Activated CD4-positive, alpha-beta T cell treated with anti-CD3 and anti-CD28 coated beads for 36 hours (primary cell): ENCODE results near the gene DNAH8. TPM values are rescaled to one million over a fixed set of nuclear protein-coding genes. Genes with fewer than 3 reads are reported as not detected.

Experiments
- ATAC-seq: fragments of 200-7000 bp; cut with Tn5 transposase; one replicate; pipeline ENCODE4 v1.10.0; 2021; ENCODE audit warnings: mild to moderate bottlenecking, moderate library complexity
- CTCF ChIA-PET: fragments of 350-600 bp; sonication (Branson Sonifier 250); formaldehyde crosslinking; loops from one replicate; lab custom pipeline; 2021; ENCODE audit warnings: antibody characterized with exemption; lab: Charles Lee
- POLR2A ChIA-PET: fragments of 350-600 bp; sonication (Branson Sonifier 250); formaldehyde crosslinking; loops from one replicate; lab custom pipeline; 2021; ENCODE audit warnings: antibody characterized with exemption, inconsistent platforms; lab: Charles Lee
- DNase-seq: peaks from one replicate; pipeline ENCODE4 v3.0.0-alpha.2; 2020
- H3K27ac Mint-ChIP-seq: one replicate; pipeline ENCODE4 v1.8.0; 2021; ENCODE audit warnings: mixed read lengths
- H3K27me3 Mint-ChIP-seq: one replicate; pipeline ENCODE4 v1.8.0; 2021; ENCODE audit warnings: mixed read lengths
- H3K36me3 Mint-ChIP-seq: one replicate; pipeline ENCODE4 v1.8.0; 2021; ENCODE audit warnings: low read depth, mixed read lengths
- H3K4me1 Mint-ChIP-seq: one replicate; pipeline ENCODE4 v1.8.0; 2021; ENCODE audit warnings: mixed read lengths
- H3K4me3 Mint-ChIP-seq: one replicate; pipeline ENCODE4 v1.8.0; 2021; ENCODE audit warnings: mild to moderate bottlenecking, moderate library complexity, mixed read lengths
- H3K9me3 Mint-ChIP-seq: one replicate; pipeline ENCODE4 v1.8.0; 2021; ENCODE audit warnings: low read depth, mixed read lengths
- intact Hi-C, 2 experiments: fragments of 100-400 bp; cut with DNase I in 1 of 2; cut with micrococcal nuclease in 1 of 2; formaldehyde crosslinking; loops; one replicate each; pipeline versions ENCODE4 v1.14.2 to v1.15.1; 2022 to 2024; cut with DNase I, micrococcal nuclease
- total RNA-seq, 2 experiments: library from RNA; stranded (reverse); gene quantifications; one replicate each; pipeline ENCODE4 v1.2.3, GENCODE V29; 2021

The DNAH8 gene
- total RNA-seq, 2 experiments from 2014 or later = 0.02 TPM; not detected in 1

DNA sequence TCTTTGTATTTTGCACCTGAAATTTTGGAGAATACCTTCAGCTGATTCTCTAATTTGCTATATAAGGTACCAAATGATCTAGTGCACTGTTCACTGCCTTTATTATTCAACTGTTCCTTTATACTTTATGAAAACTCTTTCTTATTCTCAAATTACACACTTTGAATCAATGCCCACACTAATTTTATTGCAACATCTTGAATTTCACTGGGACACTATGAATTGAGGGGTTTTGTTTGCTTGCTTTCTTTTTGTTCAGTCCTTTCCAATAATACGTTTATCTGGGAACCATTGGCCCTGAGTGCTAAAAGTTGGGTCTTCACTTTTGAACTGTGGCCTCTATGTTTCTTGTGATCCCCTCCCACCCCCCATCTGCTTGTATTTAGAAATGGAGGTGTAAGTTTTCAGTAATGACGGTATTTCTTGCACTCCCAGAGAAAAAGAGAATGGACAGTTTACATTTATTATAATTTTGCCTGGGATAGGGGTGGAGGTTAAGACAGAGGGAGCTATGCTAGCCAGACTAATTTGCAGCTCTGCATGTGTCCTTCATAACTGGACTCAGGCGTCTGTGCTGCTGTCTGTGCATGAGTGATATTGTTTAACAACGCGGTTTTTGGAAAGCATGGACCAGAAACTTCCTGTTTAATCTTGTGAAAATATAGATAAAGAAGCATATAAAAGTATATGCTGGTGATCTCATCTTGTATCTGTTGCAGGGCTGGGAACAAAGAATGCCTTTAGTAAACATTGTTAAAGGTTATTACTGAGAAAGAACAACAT, 98.1 kb downstream of the DNAH8 start:
- CTCF ChIA-PET = no interaction called here
- Mint-ChIP-seq H3K27me3 (peaks cover 31% of the 10 kb centered on the region), H3K27ac (no peak overlapping the region), H3K36me3 (no peaks in the 10 kb centered on the region), H3K9me3 (no peaks in the 10 kb centered on the region), H3K4me3 (no peak overlapping the region), H3K4me1 (no peaks in the 10 kb centered on the region)
- ATAC-seq = no peak
- DNase-seq = no peak
- intact Hi-C loops = no loop called here
- POLR2A ChIA-PET = no interaction called here

DNA sequence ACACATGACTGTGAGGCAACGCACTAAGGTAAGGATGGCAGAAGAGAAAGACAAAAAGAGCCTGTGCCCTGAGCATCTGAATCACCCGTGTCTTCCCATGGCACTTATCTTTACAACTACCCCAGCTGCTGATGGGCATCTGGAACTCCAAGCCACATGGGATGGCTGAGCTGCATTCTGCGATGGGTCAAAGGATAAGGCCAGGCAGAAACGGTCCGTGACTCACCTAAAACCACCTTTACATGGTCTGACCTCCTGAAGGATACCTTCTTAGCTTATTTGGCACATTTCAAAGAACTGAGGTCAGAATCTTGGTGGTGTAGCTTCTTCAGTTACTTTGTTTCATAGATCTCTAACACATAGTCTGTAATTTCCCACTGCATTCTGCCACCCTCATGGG, 99.7 kb downstream of the DNAH8 start:
- peaks cover 33% of the 10 kb centered on the region for H3K27me3 Mint-ChIP-seq
- H3K4me3 Mint-ChIP-seq = no peak overlapping the region
- no peaks in the 10 kb centered on the region for H3K4me1 Mint-ChIP-seq
- no peaks in the 10 kb centered on the region for H3K36me3 Mint-ChIP-seq
- ChIA-PET CTCF (interaction anchor here (0.8 kb wide), 1 partner anchor 41 kb away, joined by 5 read pairs; no protein-coding TSS in a partner anchor), POLR2A (no interaction called here)
- intact Hi-C loops = no loop called here
- no peak overlapping the region for H3K27ac Mint-ChIP-seq
- no peaks in the 10 kb centered on the region for H3K9me3 Mint-ChIP-seq
- ATAC-seq (no peak), DNase-seq (no peak)

- no peak overlapping the region for H3K4me3 Mint-ChIP-seq
- H3K27me3 Mint-ChIP-seq = peaks cover 33% of the 10 kb centered on the region
- H3K27ac Mint-ChIP-seq = no peak overlapping the region
- no peaks in the 10 kb centered on the region for H3K36me3 Mint-ChIP-seq
- ChIA-PET CTCF (interaction anchor here (0.8 kb wide), 1 partner anchor 42 kb away, joined by 5 read pairs; no protein-coding TSS in a partner anchor), POLR2A (no interaction called here)
- ATAC-seq (no peak), DNase-seq (no peak)
- H3K4me1 Mint-ChIP-seq = no peaks in the 10 kb centered on the region
- intact Hi-C loops = no loop called here
- H3K9me3 Mint-ChIP-seq = no peaks in the 10 kb centered on the region
These were observed 100.1 kb downstream of the DNAH8 start for GRCh38 chr6:38815250-38815649.

GRCh38 chr6:38818691-38819090, 103.6 kb downstream of the DNAH8 start:
- Mint-ChIP-seq H3K27me3 (peaks cover 24% of the 10 kb centered on the region), H3K27ac (no peak overlapping the region), H3K4me1 (no peaks in the 10 kb centered on the region), H3K9me3 (no peaks in the 10 kb centered on the region), H3K4me3 (no peak overlapping the region), H3K36me3 (no peaks in the 10 kb centered on the region)
- intact Hi-C loops = no loop called here
- ChIA-PET CTCF (no interaction called here), POLR2A (no interaction called here)
- ATAC-seq (no peak), DNase-seq (no peak)

DNA sequence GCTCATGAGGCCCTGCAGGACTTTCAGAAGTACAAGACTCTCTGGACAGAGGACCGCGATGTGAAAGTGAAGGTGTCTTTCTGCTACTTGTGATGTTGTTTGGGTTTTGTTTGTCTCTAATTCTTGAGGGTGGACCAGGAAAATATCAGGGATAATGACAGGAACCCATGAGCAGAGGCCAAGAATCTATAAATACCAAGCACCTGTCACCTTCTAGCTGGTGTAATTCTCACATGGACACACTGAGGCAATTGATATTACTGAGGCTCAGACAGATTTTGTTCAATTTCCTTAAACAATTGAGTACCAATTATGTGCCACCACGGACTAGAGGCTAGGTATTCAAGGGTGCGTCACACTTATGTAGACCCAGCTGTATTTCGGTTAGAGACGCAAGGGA, 107.9 kb downstream of the DNAH8 start:
- no peaks in the 10 kb centered on the region for H3K9me3 Mint-ChIP-seq
- H3K27ac Mint-ChIP-seq = no peak overlapping the region
- no peak for DNase-seq
- ChIA-PET POLR2A (interaction anchor here (0.7 kb wide), 1 partner anchor 182 kb away, joined by 3 read pairs; no protein-coding TSS in a partner anchor), CTCF (no interaction called here)
- peaks cover 12% of the 10 kb centered on the region for H3K27me3 Mint-ChIP-seq
- H3K36me3 Mint-ChIP-seq = no peaks in the 10 kb centered on the region
- H3K4me1 Mint-ChIP-seq = no peaks in the 10 kb centered on the region
- no peak for ATAC-seq
- no peak overlapping the region for H3K4me3 Mint-ChIP-seq
- intact Hi-C loops = no loop called here

- DNase-seq (no peak), ATAC-seq (no peak)
- no peak overlapping the region for H3K27ac Mint-ChIP-seq
- H3K4me1 Mint-ChIP-seq = no peaks in the 10 kb centered on the region
- H3K27me3 Mint-ChIP-seq = peaks cover 9% of the 10 kb centered on the region
- no peak overlapping the region for H3K4me3 Mint-ChIP-seq
- no peaks in the 10 kb centered on the region for H3K36me3 Mint-ChIP-seq
- ChIA-PET CTCF (no interaction called here), POLR2A (no interaction called here)
- intact Hi-C loops = no loop called here
- H3K9me3 Mint-ChIP-seq = peaks cover 2% of the 10 kb centered on the region
These were observed 109.3 kb downstream of the DNAH8 start for GRCh38 chr6:38824243-38824894.

DNA sequence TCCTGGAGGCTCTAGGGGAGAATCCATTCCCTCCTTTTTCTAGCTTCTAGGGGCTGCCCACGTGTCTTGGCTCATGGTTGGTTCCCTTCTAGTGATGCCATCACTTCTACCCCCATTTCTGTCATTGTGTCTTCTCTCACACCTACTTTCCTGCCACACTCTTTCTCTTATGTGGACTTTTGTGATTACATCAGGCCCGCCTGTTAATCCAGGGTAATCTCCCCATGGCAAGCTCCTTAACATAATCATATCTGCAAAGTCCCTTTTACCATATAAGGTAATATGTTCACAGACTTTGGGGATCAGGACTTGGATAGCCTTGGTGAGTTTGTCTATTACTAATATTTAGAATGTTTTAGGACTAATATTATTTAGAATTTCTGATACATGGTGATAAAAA, 111.9 kb downstream of the DNAH8 start:
- DNase-seq (no peak), ATAC-seq (no peak)
- H3K4me1 Mint-ChIP-seq = no peaks in the 10 kb centered on the region
- no peak overlapping the region for H3K27ac Mint-ChIP-seq
- H3K4me3 Mint-ChIP-seq = no peak overlapping the region
- intact Hi-C loops = no loop called here
- H3K9me3 Mint-ChIP-seq = peaks cover 4% of the 10 kb centered on the region
- no peaks in the 10 kb centered on the region for H3K36me3 Mint-ChIP-seq
- POLR2A ChIA-PET = no interaction called here
- CTCF ChIA-PET = interaction anchor here (0.6 kb wide), 1 partner anchor 804 kb away, joined by 3 read pairs; no protein-coding TSS in a partner anchor
- peaks cover 9% of the 10 kb centered on the region for H3K27me3 Mint-ChIP-seq

DNA sequence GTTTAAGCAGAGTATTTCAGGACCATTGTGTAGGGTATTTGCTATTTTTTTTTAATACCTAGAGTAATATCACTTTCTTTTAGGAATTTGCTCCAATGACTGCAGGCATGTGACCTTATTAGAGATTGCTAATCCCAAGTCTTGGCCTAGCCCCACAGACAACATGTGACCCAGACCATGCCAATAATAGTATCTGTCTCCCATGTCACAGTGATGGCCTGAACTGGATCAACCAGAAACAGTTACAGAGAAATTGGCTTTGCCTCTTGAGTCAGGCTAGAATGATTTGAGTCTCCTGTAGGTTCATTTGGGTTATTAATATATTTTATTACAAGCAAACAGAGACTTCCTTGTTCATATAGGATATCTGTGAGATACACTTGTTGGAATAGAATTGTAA, 116.8 kb downstream of the DNAH8 start:
- POLR2A ChIA-PET = no interaction called here
- H3K4me1 Mint-ChIP-seq = no peaks in the 10 kb centered on the region
- CTCF ChIA-PET = no interaction called here
- ATAC-seq (no peak), DNase-seq (no peak)
- H3K9me3 Mint-ChIP-seq = peaks cover 4% of the 10 kb centered on the region
- intact Hi-C loops = no loop called here
- no peak overlapping the region for H3K27ac Mint-ChIP-seq
- H3K27me3 Mint-ChIP-seq = peaks cover 9% of the 10 kb centered on the region
- no peak overlapping the region for H3K4me3 Mint-ChIP-seq
- H3K36me3 Mint-ChIP-seq = no peaks in the 10 kb centered on the region

DNA sequence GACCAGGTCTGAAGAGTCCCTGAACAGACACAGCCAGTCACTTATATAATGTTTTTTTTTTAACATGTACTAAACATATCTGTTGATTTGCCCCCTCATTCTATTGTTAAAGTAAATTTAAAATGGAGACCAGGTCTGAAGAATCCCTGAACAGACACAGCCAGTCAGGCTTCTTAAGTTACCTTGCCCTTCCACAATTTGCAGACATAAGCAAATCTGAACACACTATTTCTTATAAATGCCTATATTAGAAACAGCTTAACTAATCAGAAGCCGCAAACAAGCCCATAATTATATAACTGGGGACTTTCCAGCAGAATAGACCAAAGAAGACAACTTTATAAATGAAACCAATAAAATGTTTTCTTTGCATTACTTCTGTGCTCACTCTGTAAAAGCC, 118.2 kb downstream of the DNAH8 start:
- POLR2A ChIA-PET = no interaction called here
- H3K27ac Mint-ChIP-seq = no peak overlapping the region
- peaks cover 9% of the 10 kb centered on the region for H3K27me3 Mint-ChIP-seq
- H3K9me3 Mint-ChIP-seq = peaks cover 4% of the 10 kb centered on the region
- CTCF ChIA-PET = no interaction called here
- ATAC-seq = no peak
- H3K4me1 Mint-ChIP-seq = no peaks in the 10 kb centered on the region
- intact Hi-C loops = no loop called here
- H3K4me3 Mint-ChIP-seq = no peak overlapping the region
- no peaks in the 10 kb centered on the region for H3K36me3 Mint-ChIP-seq
- no peak for DNase-seq

DNA sequence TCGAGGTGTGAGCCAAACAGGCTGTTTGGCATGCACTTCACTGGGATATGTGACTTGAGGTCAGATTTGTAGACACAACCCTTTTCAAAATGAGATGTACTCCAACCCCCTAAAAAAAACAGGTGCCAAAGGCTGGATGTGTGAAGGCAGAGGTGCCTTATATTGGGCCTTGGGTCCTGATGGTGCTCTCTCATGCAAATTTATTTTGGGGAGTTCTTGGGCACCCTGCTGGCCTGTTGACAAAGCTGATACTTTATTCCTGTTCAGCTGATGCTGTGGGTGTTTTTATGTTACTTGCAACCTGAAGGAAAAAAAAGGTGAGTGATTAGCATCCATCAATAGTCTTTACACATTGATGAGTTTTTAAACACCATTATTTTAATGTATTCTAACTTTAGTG, 121.5 kb downstream of the DNAH8 start:
- intact Hi-C loops = no loop called here
- Mint-ChIP-seq H3K27ac (no peak overlapping the region), H3K9me3 (no peaks in the 10 kb centered on the region), H3K27me3 (peaks cover 2% of the 10 kb centered on the region), H3K4me1 (no peaks in the 10 kb centered on the region), H3K4me3 (no peak overlapping the region), H3K36me3 (no peaks in the 10 kb centered on the region)
- ATAC-seq (no peak), DNase-seq (no peak)
- CTCF ChIA-PET = no interaction called here
- POLR2A ChIA-PET = no interaction called here

DNA sequence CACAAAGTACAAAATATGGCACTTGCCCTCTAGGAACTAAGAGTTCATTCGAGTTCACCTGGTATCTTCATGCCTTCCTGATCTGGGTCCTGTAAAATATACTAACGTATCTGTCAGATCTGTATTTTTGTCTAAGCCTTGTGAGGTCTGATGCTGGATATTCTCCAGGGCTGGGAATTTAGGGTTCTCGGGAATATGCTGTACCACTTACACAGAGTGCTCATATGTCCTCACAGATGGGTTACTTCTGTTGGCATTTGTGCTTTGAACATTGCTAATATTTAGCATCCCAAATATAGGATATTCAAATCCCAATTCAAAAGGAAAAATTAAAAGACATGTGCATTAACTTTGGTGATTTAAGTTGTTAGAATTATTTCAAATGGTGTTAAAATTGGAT, 122.0 kb downstream of the DNAH8 start:
- Mint-ChIP-seq H3K27me3 (peaks cover 2% of the 10 kb centered on the region), H3K27ac (no peak overlapping the region), H3K36me3 (no peaks in the 10 kb centered on the region), H3K4me1 (no peaks in the 10 kb centered on the region), H3K9me3 (no peaks in the 10 kb centered on the region), H3K4me3 (no peak overlapping the region)
- DNase-seq (no peak), ATAC-seq (no peak)
- ChIA-PET POLR2A (no interaction called here), CTCF (no interaction called here)
- intact Hi-C loops = no loop called here

DNA sequence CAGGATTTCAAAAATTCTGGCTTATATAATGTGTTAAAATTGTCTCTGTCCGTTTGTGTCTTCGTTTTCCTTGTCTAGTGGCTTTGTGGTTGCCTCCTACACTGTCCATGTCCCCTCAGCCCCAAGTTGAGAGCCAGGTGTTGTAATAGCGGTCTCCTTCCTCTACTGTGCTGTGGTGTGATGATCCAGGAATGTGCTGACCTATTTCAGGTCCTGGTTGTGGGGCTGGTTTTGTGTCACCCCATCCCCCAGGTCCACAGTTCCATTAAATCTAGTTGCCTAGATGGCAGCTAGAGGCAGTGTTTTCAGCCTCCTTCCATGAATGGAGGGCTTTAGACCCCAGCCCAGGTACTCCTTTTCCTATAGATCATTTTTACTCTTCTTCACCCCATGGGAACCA, 128.7 kb downstream of the DNAH8 start:
- Mint-ChIP-seq H3K4me1 (peaks cover 3% of the 10 kb centered on the region), H3K27ac (no peak overlapping the region), H3K4me3 (no peak overlapping the region), H3K27me3 (peaks cover 5% of the 10 kb centered on the region), H3K36me3 (no peaks in the 10 kb centered on the region), H3K9me3 (no peaks in the 10 kb centered on the region)
- ATAC-seq (no peak), DNase-seq (no peak)
- ChIA-PET POLR2A (no interaction called here), CTCF (no interaction called here)
- intact Hi-C loops = no loop called here
